ENCODE results near the gene GHSR. TPM values are rescaled to one million over a fixed set of nuclear protein-coding genes. Genes with fewer than 3 reads are reported as not detected.
"Not testable (repeated sequence)": the region's sequence is repeated elsewhere in the genome, so short reads cannot be mapped to it uniquely, and the experiment has no call there.

The GHSR gene, protein sequence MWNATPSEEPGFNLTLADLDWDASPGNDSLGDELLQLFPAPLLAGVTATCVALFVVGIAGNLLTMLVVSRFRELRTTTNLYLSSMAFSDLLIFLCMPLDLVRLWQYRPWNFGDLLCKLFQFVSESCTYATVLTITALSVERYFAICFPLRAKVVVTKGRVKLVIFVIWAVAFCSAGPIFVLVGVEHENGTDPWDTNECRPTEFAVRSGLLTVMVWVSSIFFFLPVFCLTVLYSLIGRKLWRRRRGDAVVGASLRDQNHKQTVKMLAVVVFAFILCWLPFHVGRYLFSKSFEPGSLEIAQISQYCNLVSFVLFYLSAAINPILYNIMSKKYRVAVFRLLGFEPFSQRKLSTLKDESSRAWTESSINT
- polyA plus RNA-seq, result 1 to 10 TPM in 2 of 3 donors, not detected in 1; 2.1 to 4.3 TPM

- H3K4me3 Mint-ChIP-seq, result peak within 1 kb of the TSS; percentile 83 to 90 (median 86)
- peak within 1 kb of the TSS; percentile 31 to 92 (median 84) for H3K27ac Mint-ChIP-seq
- peaks cover 0 to 11% (median 0%) of the 10 kb centered on the region in 3 donors for H3K36me3 Mint-ChIP-seq
- H3K27me3 Mint-ChIP-seq (ENCODE audit: low read depth in 3 of 3), result peaks cover 29 to 41% (median 34%) of the 10 kb centered on the region in 3 donors
- peaks cover 35 to 36% of the 10 kb centered on the region in 2 donors for H3K4me1 Mint-ChIP-seq
- peak; percentile 69 to 74 (median 72) for DNase-seq
- peaks cover 0 to 13% (median 0%) of the 10 kb centered on the region in 6 donors for H3K9me3 Mint-ChIP-seq
Observed at GRCh38 chr3:172447611-172448579, at the start of gene GHSR. GHSR (minus strand) TSS chr3:172448456; CDS start chr3:172448413, 43 bp downstream.

DNA sequence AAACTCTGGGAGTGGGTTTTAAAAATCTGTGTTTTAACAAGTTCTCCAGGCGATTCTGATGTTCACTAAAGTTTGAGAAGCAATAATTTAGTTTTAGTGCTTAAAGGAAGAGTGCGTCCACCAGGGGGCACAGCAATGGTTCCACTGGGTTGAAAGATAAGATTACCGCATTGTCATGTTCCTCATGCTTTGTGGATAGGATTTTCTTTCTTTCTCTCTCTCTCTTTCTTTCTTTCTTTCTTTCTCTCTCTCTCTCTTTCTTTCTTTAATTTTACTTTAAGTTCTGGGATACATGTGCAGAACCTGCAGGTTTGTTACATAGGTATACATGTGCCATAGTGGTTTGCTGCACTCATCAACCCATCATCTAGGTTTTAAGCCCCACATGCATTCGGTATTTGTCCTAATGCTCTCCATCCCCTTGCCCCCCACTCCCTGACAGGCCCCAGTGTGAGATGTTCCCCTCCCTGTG lies 42.0 kb upstream of the GHSR start:
- DNase-seq, result peak; percentile 58 to 69 (median 62)
- H3K4me3 Mint-ChIP-seq; H3K4me1 Mint-ChIP-seq; H3K27me3 Mint-ChIP-seq (ENCODE audit: low read depth in 3 of 3); H3K27ac Mint-ChIP-seq; H3K9me3 Mint-ChIP-seq; H3K36me3 Mint-ChIP-seq: not testable (repeated sequence)

DNA sequence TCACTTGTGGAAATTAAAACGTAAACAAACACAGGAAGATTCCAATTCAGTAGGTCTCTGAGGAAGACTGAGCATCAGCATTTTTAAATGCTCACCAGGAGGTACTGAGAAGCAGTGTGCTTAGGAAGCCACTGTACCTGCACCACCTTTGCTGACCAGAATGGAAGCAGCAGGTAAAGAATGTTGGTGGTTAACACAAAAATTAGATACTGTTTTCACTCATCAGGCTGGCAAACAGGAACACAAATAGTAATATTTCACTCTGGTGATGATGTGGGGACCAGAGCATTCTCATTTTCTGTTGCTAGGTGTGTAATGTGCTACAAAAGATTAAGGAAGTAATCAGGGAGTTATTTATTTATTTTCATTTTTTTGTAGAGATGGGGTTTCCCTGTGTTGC lies 29.9 kb upstream of the GHSR start:
- H3K9me3 Mint-ChIP-seq, result no peaks in the 10 kb centered on the region
- H3K4me3 Mint-ChIP-seq, result no peak overlapping the region
- H3K27ac Mint-ChIP-seq, result no peak overlapping the region
- peaks cover 0 to 3% (median 0%) of the 10 kb centered on the region in 3 donors for H3K27me3 Mint-ChIP-seq (ENCODE audit: low read depth in 3 of 3)
- H3K36me3 Mint-ChIP-seq, result no peaks in the 10 kb centered on the region
- H3K4me1 Mint-ChIP-seq, result peaks cover 11 to 13% of the 10 kb centered on the region in 2 donors
- no peak for DNase-seq

- H3K36me3 Mint-ChIP-seq, result no peaks in the 10 kb centered on the region
- H3K27ac Mint-ChIP-seq, result peak overlapping the region in 1 of 6 donors; percentile 78
- peaks cover 0 to 3% (median 0%) of the 10 kb centered on the region in 3 donors for H3K27me3 Mint-ChIP-seq (ENCODE audit: low read depth in 3 of 3)
- H3K9me3 Mint-ChIP-seq, result peaks cover 0 to 8% (median 0%) of the 10 kb centered on the region in 6 donors
- peaks cover 11 to 13% of the 10 kb centered on the region in 2 donors for H3K4me1 Mint-ChIP-seq
- DNase-seq, result no peak
- H3K4me3 Mint-ChIP-seq, result peak overlapping the region in 4 of 5 donors; percentile 18 to 95 (median 87)
Observed at GRCh38 chr3:172476347-172476746, 28.1 kb upstream of the GHSR start.

DNA sequence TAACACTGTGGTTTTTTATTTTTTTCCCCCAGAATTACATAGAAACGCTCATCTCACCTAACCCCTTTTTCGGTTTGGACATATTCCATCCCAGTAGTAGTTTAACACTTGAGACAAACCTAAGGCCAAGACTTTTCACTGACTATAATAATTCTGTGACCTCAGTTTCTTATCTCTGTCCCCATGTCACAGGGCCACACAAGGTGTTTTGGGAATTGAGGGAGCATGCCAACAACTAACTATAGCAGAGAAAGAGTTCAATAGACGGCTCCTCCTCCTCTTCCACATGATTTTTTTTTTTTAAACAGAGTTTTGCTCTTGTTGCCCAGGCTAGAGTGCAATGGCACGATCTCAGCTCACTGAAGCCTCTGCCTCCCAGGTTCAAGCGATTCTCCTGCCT lies 27.4 kb upstream of the GHSR start:
- H3K4me3 Mint-ChIP-seq, result peak overlapping the region in 1 of 5 donors; percentile 1
- H3K9me3 Mint-ChIP-seq, result peaks cover 0 to 8% (median 0%) of the 10 kb centered on the region in 6 donors
- H3K27me3 Mint-ChIP-seq (ENCODE audit: low read depth in 3 of 3), result peaks cover 0 to 3% (median 0%) of the 10 kb centered on the region in 3 donors
- no peak for DNase-seq
- no peak overlapping the region for H3K27ac Mint-ChIP-seq
- peaks cover 11 to 13% of the 10 kb centered on the region in 2 donors for H3K4me1 Mint-ChIP-seq
- peaks cover 0 to 3% (median 0%) of the 10 kb centered on the region in 3 donors for H3K36me3 Mint-ChIP-seq

DNA sequence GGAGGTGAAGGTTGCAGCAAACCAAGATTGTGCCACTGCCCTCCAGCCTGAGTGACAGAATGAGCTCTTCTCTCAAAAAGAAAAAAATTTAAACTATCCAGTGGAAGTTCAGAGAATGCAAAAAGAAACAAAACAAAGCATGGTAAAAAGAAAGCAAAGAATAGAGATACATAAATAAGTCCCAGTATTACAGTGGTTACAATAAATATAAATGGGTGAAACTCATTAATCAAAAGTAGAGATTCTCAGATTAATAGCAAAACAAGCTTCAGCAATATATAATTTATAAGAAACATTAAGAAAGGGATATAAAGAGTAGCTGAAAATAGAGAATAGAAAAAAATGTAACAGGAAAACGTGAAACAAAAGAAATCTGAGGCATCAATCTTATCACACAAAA lies 23.6 kb upstream of the GHSR start:
- peaks cover 5 to 7% of the 10 kb centered on the region in 2 donors for H3K4me1 Mint-ChIP-seq
- H3K27me3 Mint-ChIP-seq (ENCODE audit: low read depth in 3 of 3), result peaks cover 2 to 7% (median 4%) of the 10 kb centered on the region in 3 donors
- H3K27ac Mint-ChIP-seq, result no peak overlapping the region
- peaks cover 0 to 3% (median 0%) of the 10 kb centered on the region in 3 donors for H3K36me3 Mint-ChIP-seq
- no peak for DNase-seq
- peaks cover 0 to 8% (median 0%) of the 10 kb centered on the region in 6 donors for H3K9me3 Mint-ChIP-seq
- no peak overlapping the region for H3K4me3 Mint-ChIP-seq

DNA sequence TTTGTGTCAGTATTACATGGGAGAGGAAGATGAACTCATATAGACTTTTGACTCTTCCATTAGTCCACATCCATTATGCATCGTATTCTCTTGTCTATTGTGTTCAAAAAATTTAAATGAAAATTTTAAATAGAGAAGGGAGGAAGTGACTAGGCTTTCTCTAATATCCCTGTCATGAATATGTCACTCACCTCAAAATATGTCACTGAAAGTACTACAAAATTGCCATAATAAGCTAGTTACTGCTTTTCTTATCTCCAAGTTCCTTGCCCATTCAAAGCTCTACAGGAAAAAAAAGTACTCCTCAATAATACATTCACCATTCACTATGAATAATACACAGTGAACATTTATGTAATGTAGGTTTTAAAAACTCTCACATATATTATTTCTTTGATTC lies 22.3 kb upstream of the GHSR start:
- Mint-ChIP-seq H3K4me1 (no peaks in the 10 kb centered on the region), H3K36me3 (peaks cover 0 to 3% (median 0%) of the 10 kb centered on the region in 3 donors), H3K4me3 (no peak overlapping the region), H3K27me3 (ENCODE audit: low read depth in 3 of 3) (peaks cover 4 to 8% (median 5%) of the 10 kb centered on the region in 3 donors), H3K9me3 (peaks cover 0 to 8% (median 0%) of the 10 kb centered on the region in 6 donors), H3K27ac (no peak overlapping the region)
- no peak for DNase-seq

DNA sequence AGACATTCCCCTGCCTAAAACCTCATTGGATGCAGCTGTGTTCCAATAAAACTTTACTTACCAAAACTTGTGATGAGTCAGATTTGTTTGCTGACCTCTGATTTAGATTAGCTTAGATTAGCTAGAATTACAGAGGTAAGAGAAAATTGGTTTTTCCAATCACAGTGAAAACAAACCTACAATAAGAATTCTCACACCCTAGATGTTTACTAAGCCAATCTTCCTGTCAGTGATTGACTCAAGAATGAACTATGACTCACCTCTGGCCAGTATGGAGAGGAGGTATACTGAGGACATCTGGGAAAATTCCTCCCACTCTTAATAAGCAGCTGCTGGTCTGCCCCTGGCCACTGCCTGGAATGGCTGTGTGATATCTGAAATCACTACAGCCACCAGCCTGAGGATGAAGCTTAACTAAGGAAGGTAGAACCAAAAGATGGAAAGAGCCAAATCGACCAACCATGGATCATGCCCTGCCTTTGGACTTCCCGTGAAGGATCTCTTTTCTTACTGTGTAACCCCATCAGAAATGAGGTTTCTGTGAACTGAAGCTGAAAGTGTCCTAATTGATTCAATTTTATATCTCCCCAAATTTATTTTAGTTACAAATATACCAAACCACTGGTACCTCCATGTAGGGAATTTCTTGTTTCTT lies 19.0 kb upstream of the GHSR start:
- Mint-ChIP-seq H3K27me3 (ENCODE audit: low read depth in 3 of 3) (peaks cover 4 to 9% (median 8%) of the 10 kb centered on the region in 3 donors), H3K36me3 (peaks cover 0 to 3% (median 0%) of the 10 kb centered on the region in 3 donors), H3K4me3 (no peak overlapping the region), H3K4me1 (no peaks in the 10 kb centered on the region), H3K27ac (no peak overlapping the region), H3K9me3 (peaks cover 0 to 8% (median 0%) of the 10 kb centered on the region in 6 donors)
- DNase-seq, result no peak

DNA sequence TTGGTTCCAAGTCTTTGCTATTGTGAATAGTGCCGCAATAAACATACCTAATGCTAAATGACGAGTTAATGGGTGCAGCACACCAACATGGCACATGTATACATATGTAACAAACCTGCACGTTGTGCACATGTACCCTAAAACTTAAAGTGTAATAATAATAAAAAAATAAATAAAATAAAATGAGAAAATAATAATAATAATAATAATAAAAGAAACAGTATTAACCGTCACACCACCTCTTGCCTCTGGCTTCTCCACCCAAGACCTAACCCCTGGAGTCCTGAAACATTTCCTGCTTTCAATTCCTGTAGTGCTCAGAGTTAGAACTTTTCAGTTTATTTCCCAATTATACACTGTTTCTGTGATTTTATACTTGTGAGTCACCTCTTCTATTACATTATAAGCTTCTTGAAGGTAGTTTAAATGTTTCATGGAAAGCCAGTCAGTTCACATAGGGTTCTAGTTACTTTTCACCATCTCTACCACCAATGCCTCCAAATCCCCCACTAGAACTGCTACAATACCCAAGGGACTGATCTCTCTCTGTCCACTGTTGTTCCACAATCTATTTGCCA lies 18.4 kb upstream of the GHSR start:
- Mint-ChIP-seq H3K27ac (no peak overlapping the region), H3K27me3 (ENCODE audit: low read depth in 3 of 3) (peaks cover 4 to 9% (median 8%) of the 10 kb centered on the region in 3 donors), H3K4me3 (no peak overlapping the region), H3K36me3 (peaks cover 0 to 3% (median 0%) of the 10 kb centered on the region in 3 donors), H3K9me3 (peaks cover 0 to 3% (median 0%) of the 10 kb centered on the region in 6 donors), H3K4me1 (no peaks in the 10 kb centered on the region)
- no peak for DNase-seq

GRCh38 chr3:172465281-172465680 lies 17.0 kb upstream of the GHSR start:
- H3K36me3 Mint-ChIP-seq, result no peaks in the 10 kb centered on the region
- DNase-seq, result no peak
- peaks cover 4 to 9% (median 8%) of the 10 kb centered on the region in 3 donors for H3K27me3 Mint-ChIP-seq (ENCODE audit: low read depth in 3 of 3)
- no peak overlapping the region for H3K27ac Mint-ChIP-seq
- peaks cover 0 to 2% (median 0%) of the 10 kb centered on the region in 6 donors for H3K9me3 Mint-ChIP-seq
- no peaks in the 10 kb centered on the region for H3K4me1 Mint-ChIP-seq
- no peak overlapping the region for H3K4me3 Mint-ChIP-seq

DNA sequence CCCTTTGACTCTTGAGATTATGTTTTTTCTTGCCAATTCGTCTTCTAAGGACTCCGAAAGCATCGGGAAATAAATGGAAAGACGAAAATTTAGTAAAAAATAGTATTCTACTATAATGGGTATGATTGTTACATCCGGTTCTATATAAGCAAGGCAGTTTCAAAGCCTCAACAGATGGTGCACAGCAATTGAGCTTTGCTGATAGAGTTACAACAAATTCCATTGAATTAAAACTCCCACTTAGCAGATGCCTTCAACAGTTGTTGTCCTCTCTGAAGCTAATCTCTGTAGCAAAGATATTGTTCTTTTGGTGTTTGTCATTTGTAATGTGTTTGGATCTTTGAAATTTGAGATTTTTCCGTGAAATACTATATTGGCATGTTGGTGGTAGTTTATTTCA lies 16.1 kb upstream of the GHSR start:
- Mint-ChIP-seq H3K4me1 (no peaks in the 10 kb centered on the region), H3K27me3 (ENCODE audit: low read depth in 3 of 3) (peaks cover 3 to 9% (median 8%) of the 10 kb centered on the region in 3 donors), H3K36me3 (no peaks in the 10 kb centered on the region), H3K4me3 (no peak overlapping the region), H3K9me3 (no peaks in the 10 kb centered on the region), H3K27ac (no peak overlapping the region)
- no peak for DNase-seq

DNA sequence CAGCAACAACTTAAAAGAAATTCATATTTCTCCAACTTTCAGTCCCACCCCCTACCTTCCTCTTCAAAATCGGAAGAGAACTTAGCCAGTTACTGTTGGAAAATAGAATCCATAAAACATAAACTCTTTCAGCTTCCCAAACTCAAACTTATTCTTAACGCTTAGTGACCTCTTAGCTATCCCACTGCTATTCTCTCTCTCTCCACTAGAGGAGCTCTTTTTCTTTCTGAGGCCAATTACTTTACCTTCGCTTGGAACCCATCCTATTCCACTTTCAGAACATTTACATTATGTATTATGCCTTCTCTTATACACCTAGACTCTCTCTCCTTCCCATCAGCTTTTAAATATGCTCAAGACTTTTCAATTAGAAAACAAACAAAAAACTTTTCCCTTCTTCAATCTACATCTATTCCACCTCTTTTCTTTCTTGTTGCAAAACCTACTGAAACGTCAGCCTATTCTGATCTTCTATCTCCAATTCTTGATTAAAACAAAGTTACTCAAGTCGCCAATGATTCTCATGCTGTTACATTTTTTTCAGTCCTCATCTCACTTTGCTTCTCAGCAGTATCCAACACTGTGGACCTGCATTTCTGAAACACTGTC lies 13.4 kb upstream of the GHSR start:
- Mint-ChIP-seq H3K4me3 (no peak overlapping the region), H3K27ac (no peak overlapping the region), H3K27me3 (ENCODE audit: low read depth in 3 of 3) (peaks cover 0 to 5% (median under 1%) of the 10 kb centered on the region in 3 donors), H3K36me3 (no peaks in the 10 kb centered on the region), H3K9me3 (no peaks in the 10 kb centered on the region), H3K4me1 (no peaks in the 10 kb centered on the region)
- DNase-seq, result peak in 2 of 3 donors; percentile 32 to 35

Data from immature natural killer cell (primary cell).